ENCODE measurements around the gene ELOVL3.
A peak's percentile ranks its signal among the peaks of the same experiment; 100 is the strongest.

Gene ELOVL3

DNA sequence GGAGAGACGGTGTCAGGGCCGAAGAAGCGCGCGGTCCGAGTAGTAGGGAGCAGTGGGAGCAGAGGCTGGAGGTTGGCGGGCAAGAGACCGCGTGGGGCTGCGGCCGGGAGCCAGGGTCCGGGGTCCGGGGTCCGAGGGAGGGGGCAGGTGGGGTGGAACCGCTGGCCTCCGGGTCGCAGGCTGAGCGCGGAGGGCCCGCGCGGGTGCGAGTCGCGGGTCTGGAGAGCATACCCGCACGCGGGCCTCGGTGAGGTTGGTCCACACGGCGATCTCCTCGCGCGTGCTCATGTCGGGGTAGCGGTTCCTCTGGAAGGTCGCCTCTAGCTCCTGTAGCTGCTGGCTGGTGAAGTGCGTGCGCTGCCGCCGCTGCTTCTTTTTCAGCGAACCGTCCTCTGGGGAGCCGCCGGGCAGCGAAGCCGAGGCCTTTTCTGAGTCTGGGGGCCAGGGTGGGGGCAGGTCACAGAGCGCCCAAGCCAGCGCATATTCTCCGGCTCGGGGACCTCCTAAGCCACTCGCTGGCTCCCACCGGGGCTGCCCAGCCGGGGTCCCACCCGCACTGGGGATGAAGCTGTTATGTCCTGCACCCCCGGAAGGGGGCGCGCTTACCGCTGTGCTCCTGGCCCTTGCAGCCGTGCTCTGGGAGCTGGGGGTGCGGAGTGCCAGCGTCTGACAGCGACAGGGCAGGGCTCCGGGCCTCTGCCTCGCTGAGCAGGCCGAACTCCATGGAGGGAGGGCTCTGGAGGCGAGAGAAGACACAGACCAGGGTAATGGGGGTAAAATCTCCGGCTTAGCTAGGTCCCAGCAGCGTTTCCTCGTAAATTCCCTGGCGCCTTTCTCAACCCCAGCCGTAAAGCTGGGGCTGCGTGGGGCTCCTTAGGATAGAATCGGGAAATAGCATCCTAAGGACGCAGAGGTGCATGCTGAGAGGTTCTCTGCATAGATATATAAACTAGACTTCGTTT, 5.5 kb downstream of the ELOVL3 start:
- Histone ChIP-seq H3K27ac (ENCODE audit: low read length) (no peak overlapping the region), H2AFZ (ENCODE audit: low read length) (peak overlapping the region; percentile 62)

GRCh38 chr10:102233997-102234396, 7.9 kb downstream of the ELOVL3 start:
- H3K27me3 ChIP-seq (replicated peaks; ENCODE audit: insufficient read depth, low read length), result peaks cover 11% of the 10 kb centered on the region
- H3K4me2 ChIP-seq (ENCODE audit: low read depth, low read length), result no peak overlapping the region
- H3K9me2 ChIP-seq (replicated peaks; ENCODE audit: insufficient read depth, low read length), result no peaks in the 10 kb centered on the region
- no peaks in the 10 kb centered on the region for H3K4me1 ChIP-seq (ENCODE audit: low read length)
- H4K20me1 ChIP-seq (ENCODE audit: insufficient read depth, low read length), result no peaks in the 10 kb centered on the region
- H2AFZ ChIP-seq (ENCODE audit: low read length), result no peak overlapping the region
- H3F3A ChIP-seq (ENCODE audit: insufficient read depth, low read length), result no peaks in the 10 kb centered on the region
- no peak overlapping the region for H3K27ac ChIP-seq (ENCODE audit: low read length)
- TF ChIP-seq, protein P1, sequence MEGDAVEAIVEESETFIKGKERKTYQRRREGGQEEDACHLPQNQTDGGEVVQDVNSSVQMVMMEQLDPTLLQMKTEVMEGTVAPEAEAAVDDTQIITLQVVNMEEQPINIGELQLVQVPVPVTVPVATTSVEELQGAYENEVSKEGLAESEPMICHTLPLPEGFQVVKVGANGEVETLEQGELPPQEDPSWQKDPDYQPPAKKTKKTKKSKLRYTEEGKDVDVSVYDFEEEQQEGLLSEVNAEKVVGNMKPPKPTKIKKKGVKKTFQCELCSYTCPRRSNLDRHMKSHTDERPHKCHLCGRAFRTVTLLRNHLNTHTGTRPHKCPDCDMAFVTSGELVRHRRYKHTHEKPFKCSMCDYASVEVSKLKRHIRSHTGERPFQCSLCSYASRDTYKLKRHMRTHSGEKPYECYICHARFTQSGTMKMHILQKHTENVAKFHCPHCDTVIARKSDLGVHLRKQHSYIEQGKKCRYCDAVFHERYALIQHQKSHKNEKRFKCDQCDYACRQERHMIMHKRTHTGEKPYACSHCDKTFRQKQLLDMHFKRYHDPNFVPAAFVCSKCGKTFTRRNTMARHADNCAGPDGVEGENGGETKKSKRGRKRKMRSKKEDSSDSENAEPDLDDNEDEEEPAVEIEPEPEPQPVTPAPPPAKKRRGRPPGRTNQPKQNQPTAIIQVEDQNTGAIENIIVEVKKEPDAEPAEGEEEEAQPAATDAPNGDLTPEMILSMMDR (IDR thresholded peaks at IDR 0.05; ENCODE audit: low read length), result no peak
- TF ChIP-seq EZH2phosphoT487 (IDR thresholded peaks at IDR 0.05; ENCODE audit: low read length), result no peak
- TF ChIP-seq EZH2 (optimal IDR thresholded peaks at IDR 0.05; ENCODE audit: low read depth, low read length), result no peak
- H3K36me3 ChIP-seq (replicated peaks; ENCODE audit: insufficient read depth, low read length), result no peaks in the 10 kb centered on the region
- no peak overlapping the region for H3K4me3 ChIP-seq (ENCODE audit: low read length)
- no peak overlapping the region for H3K9ac ChIP-seq (ENCODE audit: low read length)
- H3K9me3 ChIP-seq (replicated peaks; ENCODE audit: insufficient read depth, low read length), result no peaks in the 10 kb centered on the region
- no peaks in the 10 kb centered on the region for H3K79me2 ChIP-seq (ENCODE audit: low read length)
- DNase-seq, result no peak

More for the DNA sequence above, 5.5 kb downstream of the ELOVL3 start:
- peaks cover 35% of the 10 kb centered on the region for H3K27me3 ChIP-seq (replicated peaks; ENCODE audit: insufficient read depth, low read length)
- H3K9me2 ChIP-seq (replicated peaks; ENCODE audit: insufficient read depth, low read length), result no peaks in the 10 kb centered on the region
- no peaks in the 10 kb centered on the region for H3K79me2 ChIP-seq (ENCODE audit: low read length)
- H3K36me3 ChIP-seq (replicated peaks; ENCODE audit: insufficient read depth, low read length), result no peaks in the 10 kb centered on the region
- no peaks in the 10 kb centered on the region for H3F3A ChIP-seq (ENCODE audit: insufficient read depth, low read length)
- H3K9ac ChIP-seq (ENCODE audit: low read length), result no peak overlapping the region
- H3K4me3 ChIP-seq (ENCODE audit: low read length), result peak overlapping the region; percentile 45
- no peaks in the 10 kb centered on the region for H4K20me1 ChIP-seq (ENCODE audit: insufficient read depth, low read length)
- peak overlapping the region; percentile 76 for H3K4me2 ChIP-seq (ENCODE audit: low read depth, low read length)
- TF ChIP-seq EZH2 (optimal IDR thresholded peaks at IDR 0.05; ENCODE audit: low read depth, low read length), result no peak
- TF ChIP-seq, protein P1 (IDR thresholded peaks at IDR 0.05; ENCODE audit: low read length), result peak; percentile 80
- H3K9me3 ChIP-seq (replicated peaks; ENCODE audit: insufficient read depth, low read length), result no peaks in the 10 kb centered on the region
- peaks cover under 1% of the 10 kb centered on the region for H3K4me1 ChIP-seq (ENCODE audit: low read length)
- peak; percentile 46 for DNase-seq

GRCh38 chr10:102234888-102235597, 8.9 kb downstream of the ELOVL3 start:
- H3K9ac ChIP-seq (ENCODE audit: low read length), result no peak overlapping the region
- no peaks in the 10 kb centered on the region for H3K9me3 ChIP-seq (replicated peaks; ENCODE audit: insufficient read depth, low read length)
- no peak overlapping the region for H3K4me2 ChIP-seq (ENCODE audit: low read depth, low read length)

More at GRCh38 chr10:102234888-102235597, 8.9 kb downstream of the ELOVL3 start:
- no peak for DNase-seq
- TF ChIP-seq EZH2 (optimal IDR thresholded peaks at IDR 0.05; ENCODE audit: low read depth, low read length) (no peak), EZH2phosphoT487 (IDR thresholded peaks at IDR 0.05; ENCODE audit: low read length) (no peak)
- TF ChIP-seq, protein P1 (IDR thresholded peaks at IDR 0.05; ENCODE audit: low read length), result no peak
- H3F3A ChIP-seq (ENCODE audit: insufficient read depth, low read length), result no peaks in the 10 kb centered on the region
- H3K36me3 ChIP-seq (replicated peaks; ENCODE audit: insufficient read depth, low read length), result no peaks in the 10 kb centered on the region
- no peaks in the 10 kb centered on the region for H3K79me2 ChIP-seq (ENCODE audit: low read length)
- no peak overlapping the region for H3K4me3 ChIP-seq (ENCODE audit: low read length)
- H3K27me3 ChIP-seq (replicated peaks; ENCODE audit: insufficient read depth, low read length), result peaks cover 14% of the 10 kb centered on the region
- no peaks in the 10 kb centered on the region for H4K20me1 ChIP-seq (ENCODE audit: insufficient read depth, low read length)
- H3K27ac ChIP-seq (ENCODE audit: low read length), result no peak overlapping the region
- no peak overlapping the region for H2AFZ ChIP-seq (ENCODE audit: low read length)
- H3K4me1 ChIP-seq (ENCODE audit: low read length), result no peaks in the 10 kb centered on the region
- no peaks in the 10 kb centered on the region for H3K9me2 ChIP-seq (replicated peaks; ENCODE audit: insufficient read depth, low read length)

Measured in MM.1S (cell line).